IMR-90 (cell line): ENCODE measurements around the gene MYO3B. TPM values are rescaled to one million over a fixed set of nuclear protein-coding genes. Genes with fewer than 3 reads are reported as not detected.

Experiments used
- ATAC-seq: fragments of 200-7000 bp; cut with Tn5 transposase; 2 replicates; pipeline ENCODE4 v1.9.1; 2020; ENCODE audit warnings: low read depth, mild to moderate bottlenecking, moderate library complexity
- BruUV-seq: library from RNA; stranded (reverse); fragments of 400-500 nt; replicated peaks from 2 replicates; lab custom pipeline; 2021; lab: Mats Ljungman, UMichigan
- CTCF ChIA-PET: fragments of 300-600 bp; formaldehyde crosslinking; extraction: SDS; loops from one replicate; lab custom pipeline; 2021; ENCODE audit warnings: antibody characterized with exemption; lab: Yijun Ruan, JAX
- POLR2A ChIA-PET: fragments of 300-600 bp; sonication (Branson Sonifier 250); formaldehyde crosslinking; loops from one replicate; lab custom pipeline; 2022; ENCODE audit warnings: antibody characterized with exemption; ENCODE audit not compliant: unreplicated experiment; lab: Charles Lee
- DNase-seq: peaks from one replicate; pipeline ENCODE4 v3.0.0; 2013
- H2AFZ ChIP-seq: replicated peaks from 2 replicates; pipeline ENCODE3; 2013; ENCODE audit warnings: low read length, mild to moderate bottlenecking; ENCODE audit not compliant: poor library complexity
- H2AK5ac ChIP-seq: 2 replicates; pipeline ENCODE4 v1.6.1; 2013; ENCODE audit warnings: low read depth, low read length, inconsistent platforms
- H2AK9ac ChIP-seq: replicated peaks from 2 replicates; pipeline ENCODE3; 2013; ENCODE audit warnings: mild to moderate bottlenecking, low read depth, low read length, moderate library complexity; ENCODE audit not compliant: poor library complexity
- H2BK120ac ChIP-seq: 2 replicates; pipeline ENCODE4 v1.6.1; 2013; ENCODE audit warnings: low read depth, low read length, inconsistent platforms
- H2BK15ac ChIP-seq: 3 replicates; pipeline ENCODE4 v1.6.1; 2013; ENCODE audit warnings: low read depth, low read length, inconsistent platforms
- H2BK20ac ChIP-seq: 2 replicates; pipeline ENCODE4 v1.6.1; 2013; ENCODE audit warnings: low read depth, mild to moderate bottlenecking, inconsistent platforms, low read length, moderate library complexity
- H2BK5ac ChIP-seq: 2 replicates; pipeline ENCODE4 v1.6.1; 2013; ENCODE audit warnings: mild to moderate bottlenecking, low read depth, low read length, inconsistent platforms; ENCODE audit not compliant: poor library complexity, severe bottlenecking
- H3K14ac ChIP-seq: replicated peaks from 2 replicates; pipeline ENCODE4 v1.6.1; 2013; ENCODE audit warnings: low read depth, low read length, inconsistent platforms
- H3K18ac ChIP-seq: 2 replicates; pipeline ENCODE4 v1.6.1; 2013; ENCODE audit warnings: low read depth, low read length, control low read depth
- H3K23ac ChIP-seq: 2 replicates; pipeline ENCODE4 v1.6.1; 2013; ENCODE audit warnings: low read depth, low read length, inconsistent platforms
- H3K27ac ChIP-seq: 2 replicates; pipeline ENCODE4 v1.5.1; 2013; ENCODE audit warnings: mild to moderate bottlenecking, control low read depth, low read length; ENCODE audit not compliant: insufficient read depth
- H3K27me3 ChIP-seq: 2 replicates; pipeline ENCODE4 v1.6.1; 2013; ENCODE audit warnings: low read length; ENCODE audit not compliant: control insufficient read depth, insufficient read depth
- H3K36me3 ChIP-seq: 2 replicates; pipeline ENCODE4 v1.6.1; 2013; ENCODE audit warnings: low read length, mixed read lengths; ENCODE audit not compliant: control insufficient read depth, insufficient read depth
- H3K4ac ChIP-seq: 2 replicates; pipeline ENCODE4 v1.6.1; 2013; ENCODE audit warnings: low read depth, low read length, inconsistent platforms
- H3K4me1 ChIP-seq: 2 replicates; pipeline ENCODE4 v1.6.1; 2013; ENCODE audit warnings: low read length, mixed read lengths; ENCODE audit not compliant: control insufficient read depth, insufficient read depth
- H3K4me2 ChIP-seq: 2 replicates; pipeline ENCODE4 v1.6.1; 2013; ENCODE audit warnings: low read depth, mild to moderate bottlenecking, control low read depth, low read length, moderate library complexity
- H3K4me3 ChIP-seq: 2 replicates; pipeline ENCODE4 v1.5.1; 2013; ENCODE audit warnings: low read depth, mild to moderate bottlenecking, control low read depth, low read length, moderate library complexity; ENCODE audit not compliant: insufficient read depth
- H3K56ac ChIP-seq: 2 replicates; pipeline ENCODE4 v1.6.1; 2013; ENCODE audit warnings: low read length, inconsistent platforms; ENCODE audit not compliant: insufficient read depth; ENCODE audit errors: extremely low read depth
- H3K79me1 ChIP-seq, 2 experiments: 2 replicates each; pipeline ENCODE4 v1.6.1; 2013; ENCODE audit warnings: low read length in 2 of 2, inconsistent platforms in 1 of 2, low read depth in 1 of 2
- H3K9ac ChIP-seq: 2 replicates; pipeline ENCODE4 v1.6.1; 2013; ENCODE audit warnings: low read depth, low read length, control low read depth
- H3K9me1 ChIP-seq: 2 replicates; pipeline ENCODE4 v1.6.1; 2013; ENCODE audit warnings: low read length, inconsistent platforms; ENCODE audit not compliant: insufficient read depth
- H3K9me3 ChIP-seq: 2 replicates; pipeline ENCODE4 v1.6.1; 2013; ENCODE audit warnings: low read length; ENCODE audit not compliant: control insufficient read depth, insufficient read depth
- H4K20me1 ChIP-seq: 2 replicates; pipeline ENCODE4 v1.6.1; 2013; ENCODE audit warnings: low read length, inconsistent platforms; ENCODE audit not compliant: insufficient read depth
- H4K5ac ChIP-seq: 2 replicates; pipeline ENCODE4 v1.6.1; 2013; ENCODE audit warnings: mild to moderate bottlenecking, low read depth, low read length, control low read depth
- H4K8ac ChIP-seq, 2 experiments: 2 replicates each; pipeline ENCODE4 v1.6.1; 2013; ENCODE audit warnings: low read depth in 2 of 2, low read length in 2 of 2, control low read depth in 1 of 2, inconsistent platforms in 1 of 2
- H4K91ac ChIP-seq: 2 replicates; pipeline ENCODE4 v1.6.1; 2013; ENCODE audit warnings: low read depth, low read length, inconsistent platforms; ENCODE audit not compliant: insufficient read depth
- BHLHE40 ChIP-seq: fragments of 150-350 bp; IDR thresholded peaks from 2 replicates; pipeline ENCODE4 v1.6.1; 2016; ENCODE audit warnings: mild to moderate bottlenecking, low read depth, low read length
- CEBPB ChIP-seq: IDR thresholded peaks from 2 replicates; pipeline ENCODE4 v1.6.1; 2012; ENCODE audit warnings: low read depth, low read length, improper control_type of control experiment
- CHD1 ChIP-seq: IDR thresholded peaks from 2 replicates; pipeline ENCODE4 v1.6.1; 2012; ENCODE audit warnings: low read depth, low read length, improper control_type of control experiment
- FOS ChIP-seq: fragments of 150-350 bp; IDR thresholded peaks from 2 replicates; pipeline ENCODE4 v1.6.1; 2016; ENCODE audit warnings: low read depth, low read length
- MAFK ChIP-seq: IDR thresholded peaks from 2 replicates; pipeline ENCODE4 v1.6.1; 2012; ENCODE audit warnings: low read depth, low read length, improper control_type of control experiment
- MAZ ChIP-seq: IDR thresholded peaks from 2 replicates; pipeline ENCODE4 v1.6.1; 2012; ENCODE audit warnings: low read depth, mild to moderate bottlenecking, low read length, improper control_type of control experiment, moderate library complexity, borderline replicate concordance
- MXI1 ChIP-seq: IDR thresholded peaks from 2 replicates; pipeline ENCODE4 v1.6.1; 2012; ENCODE audit warnings: low read depth, mild to moderate bottlenecking, low read length, moderate library complexity, borderline replicate concordance
- NFE2L2 ChIP-seq: fragments of 150-350 bp; IDR thresholded peaks from 2 replicates; pipeline ENCODE4 v1.6.1; 2016; ENCODE audit warnings: low read depth, mild to moderate bottlenecking, low read length
- POLR2A ChIP-seq: IDR thresholded peaks from 2 replicates; pipeline ENCODE4 v1.6.1; 2012; ENCODE audit warnings: mild to moderate bottlenecking, low read depth, low read length
- RAD21 ChIP-seq: IDR thresholded peaks from 2 replicates; pipeline ENCODE4 v1.6.1; 2012; ENCODE audit warnings: low read length, improper control_type of control experiment
- RCOR1 ChIP-seq: IDR thresholded peaks from 2 replicates; pipeline ENCODE4 v1.6.1; 2012; ENCODE audit warnings: mild to moderate bottlenecking, low read length, improper control_type of control experiment; ENCODE audit not compliant: insufficient replicate concordance
- RFX5 ChIP-seq: IDR thresholded peaks from 2 replicates; pipeline ENCODE4 v1.8.0; 2012; ENCODE audit warnings: low read depth, mild to moderate bottlenecking, low read length, moderate library complexity
- SMC3 ChIP-seq: fragments of 150-350 bp; IDR thresholded peaks from 2 replicates; pipeline ENCODE4 v1.6.1; 2016; ENCODE audit warnings: low read depth, mild to moderate bottlenecking, antibody characterized with exemption, low read length, moderate library complexity
- WGBS, 2 experiments: methylation state at CpG; one replicate each; pipeline versions ENCODE4 v1.1.5 to v1.1.7; 2013; ENCODE audit warnings: missing lambda C conversion rate in 2 of 2; ENCODE audit not compliant: insufficient read length in 1 of 2; ENCODE audit errors: extremely low coverage in 2 of 2; 5-methylcytosine and 5-hydroxymethylcytosine counted together
- dilution Hi-C: fragments of 300-500 bp; cut with HindIII; formaldehyde crosslinking; loops from one replicate; pipeline ENCODE4 v1.14.3; 2018; ENCODE audit warnings: low sequenced_read_pairs; ENCODE audit not compliant: unreplicated experiment
- in situ Hi-C: fragments of 300-500 bp; cut with MboI; formaldehyde crosslinking; loops from 3 replicates; pipeline ENCODE4 v1.14.3; 2019; ENCODE audit warnings: low sequenced_read_pairs, inconsistent platforms, mixed read lengths
- intact Hi-C: fragments of 100-400 bp; cut with micrococcal nuclease; formaldehyde crosslinking; loops from 2 replicates; pipeline ENCODE4 v1.10.0; 2022
- polyA plus RNA-seq, 3 experiments: library from polyadenylated mRNA; depleted of rRNA; stranded (reverse); fragments of >200 nt; gene quantifications; 2 replicates each; pipeline ENCODE4 v1.2.3, GENCODE V29; 2012; ENCODE audit warnings: low replicate concordance in 1 of 3
- total RNA-seq: library from RNA; depleted of rRNA; stranded (reverse); fragments of >200 nt; gene quantifications from 2 replicates; pipeline ENCODE4 v1.2.3, GENCODE V29; 2012
- TF ChIP-seq, protein P1 (sequence below): fragments of 150-350 bp; IDR thresholded peaks from 2 replicates; pipeline ENCODE4 v1.6.1; 2016; ENCODE audit warnings: low read depth, mild to moderate bottlenecking, low read length, moderate library complexity, borderline replicate concordance
- TF ChIP-seq, protein P2 (sequence below): fragments of 150-350 bp; IDR thresholded peaks from 2 replicates; pipeline ENCODE4 v1.6.1; 2017; ENCODE audit warnings: mild to moderate bottlenecking, antibody characterized with exemption, low read length, low read depth
- TF ChIP-seq, protein P3 (sequence below): conservative IDR thresholded peaks from 2 replicates; pipeline ENCODE4 v1.5.1; 2012; ENCODE audit warnings: mild to moderate bottlenecking, low read depth, low read length, improper control_type of control experiment

The MYO3B gene
- total and polyA plus RNA-seq, 2 of the 4 experiments (the other 2 are of a cell fraction): 0.02 TPM; not detected in 1

DNA sequence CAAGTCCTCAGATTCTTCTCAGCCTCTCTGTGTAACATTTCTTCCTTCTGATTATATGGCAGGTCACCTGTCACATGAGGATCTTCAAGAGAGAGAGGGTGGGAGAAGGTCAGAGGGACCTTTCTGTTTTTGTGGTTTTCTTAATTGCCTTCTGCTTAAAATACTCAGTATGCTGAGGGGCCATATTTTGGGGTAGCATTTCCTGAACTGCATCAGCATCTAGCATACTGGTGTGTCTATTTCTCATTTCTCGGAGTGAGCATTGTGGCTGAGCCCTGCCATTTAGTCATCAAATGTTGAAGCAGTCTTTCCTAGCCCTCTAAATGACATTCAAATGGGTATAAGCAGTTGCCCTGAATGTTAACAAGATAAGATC is 162.7 kb downstream of the MYO3B start:
- Histone ChIP-seq H3K18ac (no peak overlapping the region), H4K91ac (no peak overlapping the region), H2AK5ac (no peak overlapping the region), H4K20me1 (no peaks in the 10 kb centered on the region), H2AK9ac (no peak overlapping the region), H3K9me1 (no peaks in the 10 kb centered on the region), H3K4me2 (no peak overlapping the region), H2BK20ac (no peak overlapping the region), H3K27me3 (no peaks in the 10 kb centered on the region; the same call in 1 of the 2 replicates), H2BK15ac (no peak overlapping the region), H3K27ac (no peak overlapping the region), H3K79me1 (no peaks in the 10 kb centered on the region), H3K56ac (no peak overlapping the region), H3K4me1 (no peaks in the 10 kb centered on the region), H3K36me3 (no peaks in the 10 kb centered on the region), H3K23ac (no peak overlapping the region), H2BK120ac (no peak overlapping the region), H3K9me3 (no peaks in the 10 kb centered on the region), H3K4me3 (no peak overlapping the region), H3K14ac (no peak overlapping the region), H3K4ac (no peak overlapping the region), H4K5ac (no peak overlapping the region), H4K8ac (no peak overlapping the region), H2AFZ (no peak overlapping the region), H2BK5ac (no peak overlapping the region), H3K9ac (no peak overlapping the region)
- CTCF ChIA-PET: no interaction called here
- no TSS peak for BruUV-seq
- in situ Hi-C loops: no loop called here
- no peak for ATAC-seq
- dilution Hi-C loops: no loop called here
- intact Hi-C loops: no loop called here
- no CpG with 5 or more reads among the region's 1 CpG for WGBS, 2 experiments
- POLR2A ChIA-PET: no interaction called here
- no peak for TF ChIP-seq POLR2A
- no peak for TF ChIP-seq MAFK
- TF ChIP-seq, protein P1, sequence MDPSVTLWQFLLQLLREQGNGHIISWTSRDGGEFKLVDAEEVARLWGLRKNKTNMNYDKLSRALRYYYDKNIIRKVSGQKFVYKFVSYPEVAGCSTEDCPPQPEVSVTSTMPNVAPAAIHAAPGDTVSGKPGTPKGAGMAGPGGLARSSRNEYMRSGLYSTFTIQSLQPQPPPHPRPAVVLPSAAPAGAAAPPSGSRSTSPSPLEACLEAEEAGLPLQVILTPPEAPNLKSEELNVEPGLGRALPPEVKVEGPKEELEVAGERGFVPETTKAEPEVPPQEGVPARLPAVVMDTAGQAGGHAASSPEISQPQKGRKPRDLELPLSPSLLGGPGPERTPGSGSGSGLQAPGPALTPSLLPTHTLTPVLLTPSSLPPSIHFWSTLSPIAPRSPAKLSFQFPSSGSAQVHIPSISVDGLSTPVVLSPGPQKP: no peak
- TF ChIP-seq FOS: no peak
- no peak for TF ChIP-seq MXI1
- no peak for TF ChIP-seq NFE2L2
- TF ChIP-seq RCOR1: no peak
- TF ChIP-seq RAD21: no peak
- no peak for TF ChIP-seq CHD1
- no peak for TF ChIP-seq RFX5
- TF ChIP-seq CEBPB: no peak
- no peak for TF ChIP-seq SMC3
- TF ChIP-seq BHLHE40: no peak
- TF ChIP-seq MAZ: no peak
- TF ChIP-seq, protein P2, sequence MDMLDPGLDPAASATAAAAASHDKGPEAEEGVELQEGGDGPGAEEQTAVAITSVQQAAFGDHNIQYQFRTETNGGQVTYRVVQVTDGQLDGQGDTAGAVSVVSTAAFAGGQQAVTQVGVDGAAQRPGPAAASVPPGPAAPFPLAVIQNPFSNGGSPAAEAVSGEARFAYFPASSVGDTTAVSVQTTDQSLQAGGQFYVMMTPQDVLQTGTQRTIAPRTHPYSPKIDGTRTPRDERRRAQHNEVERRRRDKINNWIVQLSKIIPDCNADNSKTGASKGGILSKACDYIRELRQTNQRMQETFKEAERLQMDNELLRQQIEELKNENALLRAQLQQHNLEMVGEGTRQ: no peak
- TF ChIP-seq, protein P3, sequence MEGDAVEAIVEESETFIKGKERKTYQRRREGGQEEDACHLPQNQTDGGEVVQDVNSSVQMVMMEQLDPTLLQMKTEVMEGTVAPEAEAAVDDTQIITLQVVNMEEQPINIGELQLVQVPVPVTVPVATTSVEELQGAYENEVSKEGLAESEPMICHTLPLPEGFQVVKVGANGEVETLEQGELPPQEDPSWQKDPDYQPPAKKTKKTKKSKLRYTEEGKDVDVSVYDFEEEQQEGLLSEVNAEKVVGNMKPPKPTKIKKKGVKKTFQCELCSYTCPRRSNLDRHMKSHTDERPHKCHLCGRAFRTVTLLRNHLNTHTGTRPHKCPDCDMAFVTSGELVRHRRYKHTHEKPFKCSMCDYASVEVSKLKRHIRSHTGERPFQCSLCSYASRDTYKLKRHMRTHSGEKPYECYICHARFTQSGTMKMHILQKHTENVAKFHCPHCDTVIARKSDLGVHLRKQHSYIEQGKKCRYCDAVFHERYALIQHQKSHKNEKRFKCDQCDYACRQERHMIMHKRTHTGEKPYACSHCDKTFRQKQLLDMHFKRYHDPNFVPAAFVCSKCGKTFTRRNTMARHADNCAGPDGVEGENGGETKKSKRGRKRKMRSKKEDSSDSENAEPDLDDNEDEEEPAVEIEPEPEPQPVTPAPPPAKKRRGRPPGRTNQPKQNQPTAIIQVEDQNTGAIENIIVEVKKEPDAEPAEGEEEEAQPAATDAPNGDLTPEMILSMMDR: no peak
- DNase-seq: no peak
